NCI-H524 treated with DMSO at 0.1 percent for 48 hours (cell line): ENCODE results near the gene ZNF467.
A peak's percentile ranks its signal among the peaks of the same experiment; 100 is the strongest.

Source experiments
- DNase-seq: peaks from one replicate; lab custom pipeline; 2025; lab: John Stamatoyannopoulos, UW

ZNF467 gene

GRCh38 chr7:149743476-149744255 is 29.7 kb downstream of the ZNF467 start:
- no peak for DNase-seq

- peak; percentile 43 for DNase-seq
These were observed 31.2 kb downstream of the ZNF467 start for GRCh38 chr7:149742075-149742701.

- no peak for DNase-seq
These were observed 31.8 kb downstream of the ZNF467 start for GRCh38 chr7:149741629-149742028.

GRCh38 chr7:149736478-149737360 is 36.7 kb downstream of the ZNF467 start:
- no peak for DNase-seq

GRCh38 chr7:149735779-149736477 is 37.5 kb downstream of the ZNF467 start:
- no peak for DNase-seq

- DNase-seq: no peak
These were observed 38.2 kb downstream of the ZNF467 start for GRCh38 chr7:149735181-149735602.

- DNase-seq: no peak
These were observed 38.7 kb downstream of the ZNF467 start for GRCh38 chr7:149734791-149735075.

GRCh38 chr7:149733924-149734790 is 39.2 kb downstream of the ZNF467 start:
- no peak for DNase-seq

- no peak for DNase-seq
These were observed 40.1 kb downstream of the ZNF467 start for GRCh38 chr7:149733131-149733923.

GRCh38 chr7:149732611-149733010 is 40.8 kb downstream of the ZNF467 start:
- no peak for DNase-seq

- no peak for DNase-seq
These were observed 41.3 kb downstream of the ZNF467 start for GRCh38 chr7:149732111-149732561.

- DNase-seq: no peak
These were observed 42.0 kb downstream of the ZNF467 start for GRCh38 chr7:149731207-149731955.

GRCh38 chr7:149729983-149730801 is 43.2 kb downstream of the ZNF467 start:
- no peak for DNase-seq

GRCh38 chr7:149729586-149729982 is 43.8 kb downstream of the ZNF467 start:
- no peak for DNase-seq

GRCh38 chr7:149728491-149729375 is 44.7 kb downstream of the ZNF467 start:
- no peak for DNase-seq

GRCh38 chr7:149727899-149728476 is 45.4 kb downstream of the ZNF467 start:
- no peak for DNase-seq
